Fibroblast of lung (primary cell): ENCODE results near the gene DLGAP1.

Experiments
- CTCF ChIP-seq, 2 donors: IDR thresholded peaks in 1 of 2; conservative IDR thresholded peaks in 1 of 2; 1 replicate in 1 of 2; 2 replicates in 1 of 2; pipeline ENCODE4 v1.5.1; 2011 to 2012; ENCODE audit warnings: low read length in 2 of 2, control low read depth in 1 of 2, inconsistent platforms in 1 of 2, low read depth in 1 of 2, mild to moderate bottlenecking in 1 of 2
- EZH2 ChIP-seq: IDR thresholded peaks from 2 replicates; pipeline ENCODE4 v1.5.1; 2012; ENCODE audit warnings: low read length, control low read depth, mild to moderate bottlenecking; ENCODE audit errors: missing control alignments

- no peak for TF ChIP-seq EZH2
- TF ChIP-seq CTCF (conservative IDR thresholded peaks at IDR 0.05 in 1 of 2, IDR thresholded peaks at IDR 0.05 in 1 of 2; ENCODE audit: low read depth in 1 of 2, low read length in 2 of 2) = no peak
Measured at GRCh38 chr18:3689091-3689490, 766.0 kb downstream of the DLGAP1 start.
